CD4-positive, alpha-beta memory T cell (primary cell): ENCODE measurements around the gene RRM2. TPM values are rescaled to one million over a fixed set of nuclear protein-coding genes. Genes with fewer than 3 reads are reported as not detected.
A peak's percentile ranks its signal among the peaks of the same experiment; 100 is the strongest.

Source experiments
- CTCF ChIA-PET: fragments of 350-600 bp; sonication (Branson Sonifier 250); formaldehyde crosslinking; loops from one replicate; lab custom pipeline; 2021; ENCODE audit warnings: inconsistent platforms; ENCODE audit not compliant: partially characterized antibody; lab: Charles Lee
- POLR2A ChIA-PET: fragments of 350-600 bp; sonication (Branson Sonifier 250); formaldehyde crosslinking; loops from one replicate; lab custom pipeline; 2021; ENCODE audit not compliant: partially characterized antibody; lab: Charles Lee
- DNase-seq, 5 donors: peaks; one replicate each; pipeline versions ENCODE4 v3.0.0 to v3.0.0-alpha.2; 2020 to 2022; ENCODE audit warnings: mixed read lengths in 1 of 5
- H3K27ac ChIP-seq: one replicate; pipeline ENCODE4 v1.7.0; 2013; ENCODE audit warnings: low read depth, low read length
- H3K27me3 ChIP-seq: 2 replicates; pipeline ENCODE4 v1.7.0; 2013; ENCODE audit warnings: mild to moderate bottlenecking, low read length, moderate library complexity; ENCODE audit not compliant: insufficient read depth
- H3K36me3 ChIP-seq: 2 replicates; pipeline ENCODE4 v1.7.0; 2013; ENCODE audit warnings: mild to moderate bottlenecking, low read length, moderate library complexity; ENCODE audit not compliant: insufficient read depth
- H3K4me1 ChIP-seq: 2 replicates; pipeline ENCODE4 v1.7.0; 2013; ENCODE audit warnings: mild to moderate bottlenecking, low read length, moderate library complexity; ENCODE audit not compliant: insufficient read depth
- H3K4me3 ChIP-seq, 2 donors: one replicate each; pipeline ENCODE4 v1.7.0; 2013; ENCODE audit warnings: low read length in 2 of 2, mild to moderate bottlenecking in 1 of 2
- H3K9me3 ChIP-seq, 2 donors: one replicate each; pipeline ENCODE4 v1.7.0; 2013; ENCODE audit warnings: low read length in 2 of 2, control low read depth in 1 of 2; ENCODE audit not compliant: control insufficient read depth in 1 of 2
- H3K27ac Mint-ChIP-seq, 7 donors: one replicate each; pipeline ENCODE4 v1.8.0; 2020 to 2021; ENCODE audit warnings: mixed read lengths in 7 of 7, mild to moderate bottlenecking in 6 of 7, inconsistent platforms in 3 of 7, moderate library complexity in 3 of 7
- H3K27me3 Mint-ChIP-seq, 2 donors: one replicate each; pipeline ENCODE4 v1.8.0; 2020 to 2021; ENCODE audit warnings: mixed read lengths in 2 of 2
- H3K36me3 Mint-ChIP-seq, 2 donors: one replicate each; pipeline ENCODE4 v1.8.0; 2020 to 2021; ENCODE audit warnings: mixed read lengths in 2 of 2, inconsistent platforms in 1 of 2, mild to moderate bottlenecking in 1 of 2
- H3K4me1 Mint-ChIP-seq, 4 donors: one replicate each; pipeline ENCODE4 v1.8.0; 2020 to 2021; ENCODE audit warnings: mixed read lengths in 4 of 4, mild to moderate bottlenecking in 1 of 4
- H3K4me3 Mint-ChIP-seq, 8 donors: one replicate each; pipeline ENCODE4 v1.8.0; 2020 to 2021; ENCODE audit warnings: mixed read lengths in 8 of 8, mild to moderate bottlenecking in 7 of 8, moderate library complexity in 6 of 8, inconsistent platforms in 3 of 8
- H3K9me3 Mint-ChIP-seq, 8 donors: one replicate each; pipeline ENCODE4 v1.8.0; 2020 to 2021; ENCODE audit warnings: mixed read lengths in 8 of 8, mild to moderate bottlenecking in 5 of 8, inconsistent platforms in 3 of 8, moderate library complexity in 1 of 8
- intact Hi-C: fragments of 100-400 bp; cut with micrococcal nuclease; formaldehyde crosslinking; loops from one replicate; pipeline ENCODE4 v1.15.1; 2023
- polyA plus RNA-seq, 2 donors: library from polyadenylated mRNA; unstranded; fragments of 300-500 nt; fragmentation: Illumina TruSeq; gene quantifications; one replicate each; pipeline ENCODE4 v1.2.3, GENCODE V29; 2021
- total RNA-seq, 2 experiments: library from RNA; stranded (reverse); gene quantifications; one replicate each; pipeline ENCODE4 v1.2.3, GENCODE V29; 2021

Gene RRM2
- total and polyA plus RNA-seq, 4 experiments from 2014 or later: 0.42 to 0.77 (median 0.48) TPM; not detected in 1

GRCh38 chr2:10173258-10174005, 50.9 kb downstream of the RRM2 start:
- Mint-ChIP-seq H3K36me3 (no peaks in the 10 kb centered on the region), H3K27ac (peak overlapping the region in 1 of 7 donors; percentile 69), H3K4me1 (no peaks in the 10 kb centered on the region), H3K9me3 (peaks cover 0 to 1% (median 0%) of the 10 kb centered on the region in 8 donors), H3K4me3 (no peak overlapping the region), H3K27me3 (no peaks in the 10 kb centered on the region)
- Histone ChIP-seq H3K4me1 (no peaks in the 10 kb centered on the region), H3K27me3 (no peaks in the 10 kb centered on the region), H3K9me3 (no peaks in the 10 kb centered on the region), H3K36me3 (no peaks in the 10 kb centered on the region), H3K4me3 (no peak overlapping the region), H3K27ac (no peak overlapping the region)
- intact Hi-C loops: no loop called here
- POLR2A ChIA-PET: no interaction called here
- CTCF ChIA-PET: no interaction called here
- DNase-seq: no peak

GRCh38 chr2:10174173-10174572, 51.6 kb downstream of the RRM2 start:
- Mint-ChIP-seq H3K27ac (no peak overlapping the region), H3K9me3 (peaks cover 0 to 1% (median 0%) of the 10 kb centered on the region in 8 donors), H3K4me3 (no peak overlapping the region), H3K27me3 (no peaks in the 10 kb centered on the region), H3K36me3 (no peaks in the 10 kb centered on the region), H3K4me1 (no peaks in the 10 kb centered on the region)
- Histone ChIP-seq H3K9me3 (no peaks in the 10 kb centered on the region), H3K27me3 (no peaks in the 10 kb centered on the region), H3K27ac (no peak overlapping the region), H3K4me3 (no peak overlapping the region), H3K4me1 (no peaks in the 10 kb centered on the region), H3K36me3 (no peaks in the 10 kb centered on the region)
- no peak for DNase-seq
- ChIA-PET POLR2A (no interaction called here), CTCF (no interaction called here)
- intact Hi-C loops: no loop called here

- ChIA-PET CTCF (no interaction called here), POLR2A (no interaction called here)
- Histone ChIP-seq H3K27me3 (no peaks in the 10 kb centered on the region), H3K36me3 (no peaks in the 10 kb centered on the region), H3K4me1 (no peaks in the 10 kb centered on the region), H3K4me3 (no peak overlapping the region), H3K9me3 (no peaks in the 10 kb centered on the region), H3K27ac (no peak overlapping the region)
- Mint-ChIP-seq H3K9me3 (peaks cover 0 to 1% (median 0%) of the 10 kb centered on the region in 8 donors), H3K27me3 (no peaks in the 10 kb centered on the region), H3K27ac (no peak overlapping the region), H3K4me1 (no peaks in the 10 kb centered on the region), H3K36me3 (no peaks in the 10 kb centered on the region), H3K4me3 (no peak overlapping the region)
- DNase-seq: no peak
- intact Hi-C loops: no loop called here
Observed at GRCh38 chr2:10175441-10175840, 52.9 kb downstream of the RRM2 start.

GRCh38 chr2:10178751-10179150, 56.2 kb downstream of the RRM2 start:
- intact Hi-C loops: no loop called here
- H3K27me3 Mint-ChIP-seq: no peaks in the 10 kb centered on the region
- H3K27ac ChIP-seq: no peak overlapping the region
- H3K4me3 ChIP-seq: no peak overlapping the region
- no peaks in the 10 kb centered on the region for H3K4me1 ChIP-seq
- H3K4me1 Mint-ChIP-seq: no peaks in the 10 kb centered on the region
- H3K27me3 ChIP-seq: no peaks in the 10 kb centered on the region
- no peak overlapping the region for H3K27ac Mint-ChIP-seq
- CTCF ChIA-PET: no interaction called here
- POLR2A ChIA-PET: no interaction called here
- H3K4me3 Mint-ChIP-seq: no peak overlapping the region
- H3K9me3 ChIP-seq: no peaks in the 10 kb centered on the region
- no peaks in the 10 kb centered on the region for H3K36me3 ChIP-seq
- no peak for DNase-seq
- H3K36me3 Mint-ChIP-seq: no peaks in the 10 kb centered on the region
- H3K9me3 Mint-ChIP-seq: peaks cover 0 to 5% (median 0%) of the 10 kb centered on the region in 8 donors

- H3K4me3 ChIP-seq: no peak overlapping the region
- Mint-ChIP-seq H3K9me3 (peaks cover 0 to 5% (median 0%) of the 10 kb centered on the region in 8 donors), H3K4me1 (no peaks in the 10 kb centered on the region), H3K36me3 (no peaks in the 10 kb centered on the region), H3K27ac (no peak overlapping the region), H3K27me3 (no peaks in the 10 kb centered on the region), H3K4me3 (no peak overlapping the region)
- no peak overlapping the region for H3K27ac ChIP-seq
- ChIA-PET CTCF (no interaction called here), POLR2A (no interaction called here)
- H3K4me1 ChIP-seq: no peaks in the 10 kb centered on the region
- DNase-seq: no peak
- no peaks in the 10 kb centered on the region for H3K9me3 ChIP-seq
- intact Hi-C loops: no loop called here
- no peaks in the 10 kb centered on the region for H3K27me3 ChIP-seq
- H3K36me3 ChIP-seq: no peaks in the 10 kb centered on the region
Observed at GRCh38 chr2:10179422-10179821, 56.9 kb downstream of the RRM2 start.

GRCh38 chr2:10180229-10180628, 57.7 kb downstream of the RRM2 start:
- no peak overlapping the region for H3K27ac Mint-ChIP-seq
- H3K36me3 ChIP-seq: no peaks in the 10 kb centered on the region
- H3K4me3 Mint-ChIP-seq: no peak overlapping the region
- no peak overlapping the region for H3K27ac ChIP-seq
- POLR2A ChIA-PET: no interaction called here
- no peaks in the 10 kb centered on the region for H3K9me3 ChIP-seq
- H3K9me3 Mint-ChIP-seq: peaks cover 0 to 5% (median 0%) of the 10 kb centered on the region in 8 donors
- no peaks in the 10 kb centered on the region for H3K4me1 Mint-ChIP-seq
- no peak for DNase-seq
- H3K27me3 ChIP-seq: no peaks in the 10 kb centered on the region
- no peaks in the 10 kb centered on the region for H3K4me1 ChIP-seq
- no peaks in the 10 kb centered on the region for H3K27me3 Mint-ChIP-seq
- CTCF ChIA-PET: no interaction called here
- intact Hi-C loops: no loop called here
- no peak overlapping the region for H3K4me3 ChIP-seq
- no peaks in the 10 kb centered on the region for H3K36me3 Mint-ChIP-seq
